CD4-positive, alpha-beta memory T cell (primary cell): Measurements from ENCODE around the gene RTKN2. TPM values are rescaled to one million over a fixed set of nuclear protein-coding genes. Genes with fewer than 3 reads are reported as not detected.

Experiments
- CTCF ChIA-PET: fragments of 350-600 bp; sonication (Branson Sonifier 250); formaldehyde crosslinking; loops from one replicate; lab custom pipeline; 2021; ENCODE audit warnings: inconsistent platforms; ENCODE audit not compliant: partially characterized antibody; lab: Charles Lee
- POLR2A ChIA-PET: fragments of 350-600 bp; sonication (Branson Sonifier 250); formaldehyde crosslinking; loops from one replicate; lab custom pipeline; 2021; ENCODE audit not compliant: partially characterized antibody; lab: Charles Lee
- DNase-seq, 5 donors: peaks; one replicate each; pipeline versions ENCODE4 v3.0.0 to v3.0.0-alpha.2; 2020 to 2022; ENCODE audit warnings: mixed read lengths in 1 of 5
- H3K27ac ChIP-seq: one replicate; pipeline ENCODE4 v1.7.0; 2013; ENCODE audit warnings: low read depth, low read length
- H3K27me3 ChIP-seq: 2 replicates; pipeline ENCODE4 v1.7.0; 2013; ENCODE audit warnings: mild to moderate bottlenecking, low read length, moderate library complexity; ENCODE audit not compliant: insufficient read depth
- H3K36me3 ChIP-seq: 2 replicates; pipeline ENCODE4 v1.7.0; 2013; ENCODE audit warnings: mild to moderate bottlenecking, low read length, moderate library complexity; ENCODE audit not compliant: insufficient read depth
- H3K4me1 ChIP-seq: 2 replicates; pipeline ENCODE4 v1.7.0; 2013; ENCODE audit warnings: mild to moderate bottlenecking, low read length, moderate library complexity; ENCODE audit not compliant: insufficient read depth
- H3K4me3 ChIP-seq, 2 donors: one replicate each; pipeline ENCODE4 v1.7.0; 2013; ENCODE audit warnings: low read length in 2 of 2, mild to moderate bottlenecking in 1 of 2
- H3K9me3 ChIP-seq, 2 donors: one replicate each; pipeline ENCODE4 v1.7.0; 2013; ENCODE audit warnings: low read length in 2 of 2, control low read depth in 1 of 2; ENCODE audit not compliant: control insufficient read depth in 1 of 2
- H3K27ac Mint-ChIP-seq, 7 donors: one replicate each; pipeline ENCODE4 v1.8.0; 2020 to 2021; ENCODE audit warnings: mixed read lengths in 7 of 7, mild to moderate bottlenecking in 6 of 7, inconsistent platforms in 3 of 7, moderate library complexity in 3 of 7
- H3K27me3 Mint-ChIP-seq, 2 donors: one replicate each; pipeline ENCODE4 v1.8.0; 2020 to 2021; ENCODE audit warnings: mixed read lengths in 2 of 2
- H3K36me3 Mint-ChIP-seq, 2 donors: one replicate each; pipeline ENCODE4 v1.8.0; 2020 to 2021; ENCODE audit warnings: mixed read lengths in 2 of 2, inconsistent platforms in 1 of 2, mild to moderate bottlenecking in 1 of 2
- H3K4me1 Mint-ChIP-seq, 4 donors: one replicate each; pipeline ENCODE4 v1.8.0; 2020 to 2021; ENCODE audit warnings: mixed read lengths in 4 of 4, mild to moderate bottlenecking in 1 of 4
- H3K4me3 Mint-ChIP-seq, 8 donors: one replicate each; pipeline ENCODE4 v1.8.0; 2020 to 2021; ENCODE audit warnings: mixed read lengths in 8 of 8, mild to moderate bottlenecking in 7 of 8, moderate library complexity in 6 of 8, inconsistent platforms in 3 of 8
- H3K9me3 Mint-ChIP-seq, 8 donors: one replicate each; pipeline ENCODE4 v1.8.0; 2020 to 2021; ENCODE audit warnings: mixed read lengths in 8 of 8, mild to moderate bottlenecking in 5 of 8, inconsistent platforms in 3 of 8, moderate library complexity in 1 of 8
- intact Hi-C: fragments of 100-400 bp; cut with micrococcal nuclease; formaldehyde crosslinking; loops from one replicate; pipeline ENCODE4 v1.15.1; 2023
- polyA plus RNA-seq, 2 donors: library from polyadenylated mRNA; unstranded; fragments of 300-500 nt; fragmentation: Illumina TruSeq; gene quantifications; one replicate each; pipeline ENCODE4 v1.2.3, GENCODE V29; 2021
- total RNA-seq, 2 experiments: library from RNA; stranded (reverse); gene quantifications; one replicate each; pipeline ENCODE4 v1.2.3, GENCODE V29; 2021

RTKN2 gene
- total and polyA plus RNA-seq, 4 experiments from 2014 or later, result 3.2 to 12.2 (median 8.2) TPM

DNA sequence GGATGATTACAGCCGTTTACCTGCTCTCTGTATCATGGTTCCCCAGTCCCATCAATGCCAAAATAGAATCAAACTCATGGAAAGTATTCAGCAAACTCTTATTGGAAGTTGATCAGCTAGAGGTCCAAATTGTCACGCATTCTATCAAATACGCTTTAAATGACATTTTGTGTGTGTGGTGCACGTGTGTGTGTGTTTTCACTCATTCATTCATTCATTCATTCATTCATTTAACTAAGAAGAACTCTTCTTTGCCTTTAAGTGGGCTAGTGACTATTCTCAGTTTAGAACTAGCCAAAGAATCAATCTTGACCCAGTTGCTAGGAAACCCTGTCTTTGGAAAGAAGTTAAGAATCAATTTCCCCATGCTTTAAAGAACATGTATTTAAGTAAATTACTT, 102.8 kb downstream of the RTKN2 start:
- peaks cover 3 to 5% (median 4%) of the 10 kb centered on the region in 4 donors for H3K4me1 Mint-ChIP-seq
- no peak overlapping the region for H3K4me3 ChIP-seq
- H3K27ac Mint-ChIP-seq, result no peak overlapping the region
- H3K36me3 Mint-ChIP-seq, result no peaks in the 10 kb centered on the region
- intact Hi-C loops, result no loop called here
- CTCF ChIA-PET, result no interaction called here
- H3K4me1 ChIP-seq, result peaks cover 4% of the 10 kb centered on the region
- POLR2A ChIA-PET, result interaction anchor here (1.6 kb wide), 1 partner anchor 18 kb away, joined by 3 read pairs; no protein-coding TSS in a partner anchor
- no peak overlapping the region for H3K27ac ChIP-seq
- H3K4me3 Mint-ChIP-seq, result no peak overlapping the region
- no peaks in the 10 kb centered on the region for H3K36me3 ChIP-seq
- no peaks in the 10 kb centered on the region for H3K27me3 Mint-ChIP-seq
- DNase-seq, result no peak
- peaks cover 0 to 2% (median 0%) of the 10 kb centered on the region in 8 donors for H3K9me3 Mint-ChIP-seq
- no peaks in the 10 kb centered on the region for H3K27me3 ChIP-seq
- H3K9me3 ChIP-seq, result no peaks in the 10 kb centered on the region

DNA sequence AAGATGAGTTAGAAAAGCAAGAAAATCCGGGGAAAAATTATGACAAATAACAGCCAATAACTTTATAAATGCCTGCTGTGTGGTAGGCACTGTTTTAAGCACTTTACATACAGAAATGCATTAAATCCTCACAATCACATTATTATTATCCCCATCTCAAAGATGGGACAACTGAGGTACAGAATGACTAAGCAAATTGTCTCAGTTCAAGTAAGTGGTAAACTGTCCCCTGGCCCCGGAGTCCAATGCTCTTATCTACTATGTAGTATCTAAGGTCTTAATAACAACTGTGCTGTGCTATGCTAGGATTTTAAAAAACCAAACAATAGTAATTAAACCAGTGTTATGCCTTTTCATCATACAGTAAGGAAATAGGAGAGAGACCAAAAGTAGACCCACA, 105.6 kb downstream of the RTKN2 start:
- no peak overlapping the region for H3K4me3 ChIP-seq
- Mint-ChIP-seq H3K27ac (no peak overlapping the region), H3K4me3 (no peak overlapping the region), H3K4me1 (peaks cover 5 to 12% (median 8%) of the 10 kb centered on the region in 4 donors), H3K36me3 (no peaks in the 10 kb centered on the region), H3K9me3 (peaks cover 0 to 2% (median 0%) of the 10 kb centered on the region in 8 donors), H3K27me3 (no peaks in the 10 kb centered on the region)
- POLR2A ChIA-PET, result no interaction called here
- CTCF ChIA-PET, result interaction anchor here (1.8 kb wide), 1 partner anchor 23 kb away, joined by 4 read pairs; no protein-coding TSS in a partner anchor
- H3K27ac ChIP-seq, result no peak overlapping the region
- no peaks in the 10 kb centered on the region for H3K36me3 ChIP-seq
- intact Hi-C loops, result no loop called here
- no peaks in the 10 kb centered on the region for H3K27me3 ChIP-seq
- no peaks in the 10 kb centered on the region for H3K9me3 ChIP-seq
- DNase-seq, result no peak
- peaks cover 4% of the 10 kb centered on the region for H3K4me1 ChIP-seq

DNA sequence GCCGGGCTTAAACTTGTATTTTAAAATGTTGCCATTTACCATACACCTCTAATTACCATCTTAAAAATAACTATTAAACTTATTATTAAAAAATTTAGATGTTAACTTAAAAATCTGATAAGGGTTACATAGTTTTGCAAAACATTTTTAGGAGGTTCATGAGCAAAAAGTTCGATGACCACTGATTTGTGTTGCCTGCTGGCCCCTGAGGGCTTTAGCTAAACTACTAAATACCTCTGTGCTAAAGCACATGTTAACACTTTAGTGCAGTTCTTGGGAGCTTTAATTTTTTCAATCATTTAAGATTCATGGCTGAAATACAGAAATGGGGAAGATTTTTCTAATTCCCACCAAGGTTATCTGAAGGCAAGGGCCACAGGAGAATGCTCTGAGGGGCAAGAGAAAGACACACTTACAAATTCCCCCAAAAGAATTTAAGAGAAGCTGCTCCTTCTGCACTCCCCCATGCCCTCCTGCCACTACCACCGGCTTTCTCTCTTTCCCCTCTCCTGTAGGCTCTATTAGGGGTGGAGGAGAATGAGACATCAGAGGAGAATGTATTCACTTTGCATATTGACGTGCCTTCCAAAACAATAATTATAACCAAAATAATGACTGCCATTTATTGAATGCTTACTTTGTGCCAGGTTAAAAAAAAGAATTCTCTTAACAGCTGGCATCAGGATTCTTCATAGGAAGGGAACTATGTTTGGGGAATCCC, 106.2 kb downstream of the RTKN2 start:
- no peaks in the 10 kb centered on the region for H3K27me3 Mint-ChIP-seq
- no peak for DNase-seq
- CTCF ChIA-PET, result interaction anchor here (1.8 kb wide), 1 partner anchor 23 kb away, joined by 4 read pairs; no protein-coding TSS in a partner anchor
- H3K9me3 ChIP-seq, result no peaks in the 10 kb centered on the region
- no peaks in the 10 kb centered on the region for H3K36me3 Mint-ChIP-seq
- no peak overlapping the region for H3K27ac ChIP-seq
- POLR2A ChIA-PET, result no interaction called here
- peaks cover 5 to 12% (median 8%) of the 10 kb centered on the region in 4 donors for H3K4me1 Mint-ChIP-seq
- no peak overlapping the region for H3K27ac Mint-ChIP-seq
- H3K4me3 Mint-ChIP-seq, result no peak overlapping the region
- no peak overlapping the region for H3K4me3 ChIP-seq
- H3K27me3 ChIP-seq, result no peaks in the 10 kb centered on the region
- H3K36me3 ChIP-seq, result no peaks in the 10 kb centered on the region
- H3K9me3 Mint-ChIP-seq, result peaks cover 0 to 2% (median 0%) of the 10 kb centered on the region in 8 donors
- intact Hi-C loops, result no loop called here
- H3K4me1 ChIP-seq, result peaks cover 4% of the 10 kb centered on the region

DNA sequence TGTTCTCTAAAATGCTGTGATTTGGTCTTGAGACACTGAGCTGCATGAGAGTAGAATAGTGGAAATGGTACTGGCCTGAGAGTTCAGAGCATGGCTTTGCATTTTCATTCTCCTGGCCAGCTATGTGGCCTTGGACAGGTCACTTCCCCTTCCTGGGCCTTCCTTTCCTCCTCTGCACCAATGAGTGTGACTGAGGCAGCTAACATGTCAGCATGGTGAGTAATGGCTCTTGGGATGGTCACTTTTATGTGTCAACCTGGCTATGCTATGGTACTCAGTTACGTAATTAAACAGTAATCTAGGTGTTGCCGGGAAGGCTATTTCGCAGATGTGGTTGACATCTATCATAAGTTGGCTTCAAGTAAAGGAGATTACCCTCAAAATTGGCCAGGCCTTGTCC, 109.3 kb downstream of the RTKN2 start:
- Mint-ChIP-seq H3K9me3 (peaks cover 0 to 2% (median 0%) of the 10 kb centered on the region in 8 donors), H3K36me3 (no peaks in the 10 kb centered on the region), H3K4me3 (no peak overlapping the region), H3K27me3 (no peaks in the 10 kb centered on the region), H3K27ac (no peak overlapping the region), H3K4me1 (peaks cover 5 to 12% (median 8%) of the 10 kb centered on the region in 4 donors)
- H3K4me1 ChIP-seq, result peaks cover 4% of the 10 kb centered on the region
- no peak for DNase-seq
- no peak overlapping the region for H3K4me3 ChIP-seq
- no peaks in the 10 kb centered on the region for H3K27me3 ChIP-seq
- no peak overlapping the region for H3K27ac ChIP-seq
- intact Hi-C loops, result no loop called here
- POLR2A ChIA-PET, result no interaction called here
- no peaks in the 10 kb centered on the region for H3K36me3 ChIP-seq
- CTCF ChIA-PET, result no interaction called here
- no peaks in the 10 kb centered on the region for H3K9me3 ChIP-seq

DNA sequence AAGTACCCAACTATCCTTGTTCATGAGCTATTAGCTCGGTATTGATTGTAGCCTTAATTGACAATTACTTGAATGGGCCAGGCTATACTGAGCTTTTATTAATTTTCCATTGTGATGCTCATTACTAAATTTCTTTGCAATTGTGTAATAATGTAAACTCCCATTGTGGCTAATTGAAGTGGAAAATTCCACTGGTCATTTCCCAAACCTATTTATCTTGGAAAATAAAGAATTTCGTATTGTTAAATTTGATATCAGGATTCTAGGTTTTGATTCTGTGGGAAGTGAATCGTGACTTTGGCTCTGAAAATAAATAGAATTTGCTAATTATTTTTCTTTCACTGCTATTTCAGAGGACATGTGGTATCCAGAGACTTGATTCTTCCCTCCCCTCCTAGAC, 111.0 kb downstream of the RTKN2 start:
- Mint-ChIP-seq H3K4me1 (peaks cover 5 to 12% (median 8%) of the 10 kb centered on the region in 4 donors), H3K4me3 (no peak overlapping the region), H3K9me3 (peaks cover 0 to 2% (median 0%) of the 10 kb centered on the region in 8 donors), H3K27ac (no peak overlapping the region), H3K36me3 (no peaks in the 10 kb centered on the region), H3K27me3 (no peaks in the 10 kb centered on the region)
- ChIA-PET POLR2A (no interaction called here), CTCF (interaction anchor here (0.9 to 1.4 kb wide), 3 partner anchors 9 to 119 kb away, joined by 3 to 5 read pairs (median 3); no protein-coding TSS in a partner anchor)
- Histone ChIP-seq H3K9me3 (no peaks in the 10 kb centered on the region), H3K27ac (no peak overlapping the region), H3K27me3 (no peaks in the 10 kb centered on the region), H3K4me3 (no peak overlapping the region), H3K36me3 (no peaks in the 10 kb centered on the region), H3K4me1 (peaks cover 4% of the 10 kb centered on the region)
- DNase-seq, result no peak
- intact Hi-C loops, result no loop called here

DNA sequence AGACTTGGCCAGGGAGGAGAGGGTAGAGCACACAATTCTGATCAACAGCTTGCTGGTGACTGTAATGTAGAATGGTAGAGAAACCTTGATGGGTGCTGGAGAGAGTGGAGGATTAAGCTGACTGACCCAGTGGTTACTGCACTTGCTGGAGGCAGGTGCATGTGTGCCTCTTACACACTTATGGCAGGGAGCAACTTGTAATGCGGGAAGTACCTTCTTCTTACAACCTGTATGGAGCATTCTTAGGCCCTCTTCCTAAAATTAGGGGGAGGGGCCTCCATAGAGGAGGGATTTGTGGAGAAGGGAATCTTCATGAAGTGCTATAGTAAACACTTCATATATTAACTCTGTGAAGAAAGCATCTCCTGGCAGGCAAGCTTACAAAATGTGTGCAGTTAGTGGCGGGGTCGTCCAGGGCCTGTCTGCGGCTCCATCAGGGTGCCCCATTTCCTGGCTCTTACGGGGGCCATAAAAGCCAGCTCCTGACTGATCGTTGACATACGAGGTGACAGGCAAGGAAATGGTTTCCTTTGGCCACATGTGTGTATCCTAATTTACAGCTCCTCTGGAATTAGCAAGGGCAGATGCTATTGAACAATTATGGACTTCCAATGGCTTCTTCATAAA, 113.5 kb downstream of the RTKN2 start:
- Histone ChIP-seq H3K36me3 (no peaks in the 10 kb centered on the region), H3K4me1 (no peaks in the 10 kb centered on the region), H3K9me3 (no peaks in the 10 kb centered on the region), H3K27me3 (no peaks in the 10 kb centered on the region), H3K4me3 (no peak overlapping the region), H3K27ac (no peak overlapping the region)
- intact Hi-C loops, result no loop called here
- Mint-ChIP-seq H3K36me3 (peaks cover 0 to 3% of the 10 kb centered on the region in 2 donors), H3K4me1 (peaks cover under 1 to 2% (median under 1%) of the 10 kb centered on the region in 4 donors), H3K9me3 (peaks cover 0 to 11% (median under 1%) of the 10 kb centered on the region in 8 donors), H3K27me3 (no peaks in the 10 kb centered on the region), H3K4me3 (no peak overlapping the region), H3K27ac (peak overlapping the region in 1 of 7 donors; percentile 50)
- no peak for DNase-seq
- CTCF ChIA-PET, result interaction anchor here (1.3 kb wide), 1 partner anchor 90 kb away, joined by 4 read pairs; no protein-coding TSS in a partner anchor
- POLR2A ChIA-PET, result no interaction called here

DNA sequence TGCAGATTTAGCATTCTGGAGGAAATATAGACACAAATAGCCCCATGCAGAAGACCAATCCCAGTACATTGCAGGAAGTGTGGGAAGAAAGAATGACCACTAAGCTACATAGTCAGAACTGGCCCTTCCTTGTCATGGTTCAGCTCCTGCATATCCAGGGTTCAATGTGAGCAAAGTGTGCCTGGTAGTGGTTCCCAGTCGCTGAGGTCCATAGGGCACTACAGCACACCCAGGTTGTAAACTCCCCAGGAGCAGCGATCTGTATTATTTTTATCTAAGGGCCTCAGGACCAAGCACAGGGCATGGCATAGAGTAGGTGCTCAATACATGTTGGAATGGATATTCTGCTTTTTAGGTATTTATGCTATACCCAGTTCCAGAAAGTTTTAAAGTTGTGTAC, 114.4 kb downstream of the RTKN2 start:
- Histone ChIP-seq H3K27ac (no peak overlapping the region), H3K4me1 (no peaks in the 10 kb centered on the region), H3K4me3 (no peak overlapping the region), H3K36me3 (no peaks in the 10 kb centered on the region), H3K27me3 (no peaks in the 10 kb centered on the region), H3K9me3 (no peaks in the 10 kb centered on the region)
- no peak overlapping the region for H3K4me3 Mint-ChIP-seq
- H3K27ac Mint-ChIP-seq, result peak overlapping the region in 2 of 7 donors; percentile 17 to 27
- intact Hi-C loops, result no loop called here
- H3K4me1 Mint-ChIP-seq, result no peaks in the 10 kb centered on the region
- H3K27me3 Mint-ChIP-seq, result no peaks in the 10 kb centered on the region
- H3K9me3 Mint-ChIP-seq, result peaks cover 0 to 11% (median under 1%) of the 10 kb centered on the region in 8 donors
- POLR2A ChIA-PET, result no interaction called here
- CTCF ChIA-PET, result interaction anchor here (1.2 to 1.3 kb wide), 2 partner anchors 29 to 91 kb away, joined by 3 to 4 read pairs; no protein-coding TSS in a partner anchor
- no peak for DNase-seq
- peaks cover 0 to 3% of the 10 kb centered on the region in 2 donors for H3K36me3 Mint-ChIP-seq
